ENCODE measurements around the gene AP1G2.

Gene AP1G2

DNA sequence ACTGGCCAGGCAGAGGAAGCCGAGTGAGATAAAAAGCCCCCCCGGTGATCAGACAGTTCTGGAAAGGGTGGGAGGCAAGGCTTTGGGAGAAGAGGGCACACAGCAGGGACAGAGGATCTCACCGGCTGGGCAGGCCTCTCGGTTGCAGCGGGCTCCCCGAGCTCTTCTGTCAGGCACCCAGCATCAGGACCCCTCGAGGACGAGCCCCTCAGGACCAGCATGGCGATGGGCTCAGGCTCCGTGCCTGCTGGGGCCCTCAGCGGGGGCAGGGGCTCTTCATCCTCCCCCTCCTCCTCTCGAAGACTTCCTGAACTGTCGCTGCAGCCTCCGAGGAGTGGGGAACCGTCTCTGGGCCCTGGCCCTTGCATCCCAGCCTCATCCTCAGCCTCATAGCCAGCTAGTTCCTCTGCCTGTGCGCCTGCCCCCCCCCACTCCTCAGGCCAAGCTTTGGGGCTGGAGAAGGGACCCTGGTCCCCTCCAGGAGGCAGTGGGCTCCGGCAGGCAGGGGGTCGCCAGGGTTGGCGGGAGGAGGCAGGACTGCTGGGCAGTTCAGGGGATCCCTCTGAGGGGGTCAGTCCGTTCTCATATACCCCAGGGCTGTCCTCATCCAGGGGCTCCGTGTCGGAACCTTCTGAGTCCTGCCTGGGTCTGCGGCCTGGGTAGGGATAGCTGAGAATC lies 3.4 kb upstream of the AP1G2 start:
- DNase-seq (ENCODE audit: low read depth): no peak

DNA sequence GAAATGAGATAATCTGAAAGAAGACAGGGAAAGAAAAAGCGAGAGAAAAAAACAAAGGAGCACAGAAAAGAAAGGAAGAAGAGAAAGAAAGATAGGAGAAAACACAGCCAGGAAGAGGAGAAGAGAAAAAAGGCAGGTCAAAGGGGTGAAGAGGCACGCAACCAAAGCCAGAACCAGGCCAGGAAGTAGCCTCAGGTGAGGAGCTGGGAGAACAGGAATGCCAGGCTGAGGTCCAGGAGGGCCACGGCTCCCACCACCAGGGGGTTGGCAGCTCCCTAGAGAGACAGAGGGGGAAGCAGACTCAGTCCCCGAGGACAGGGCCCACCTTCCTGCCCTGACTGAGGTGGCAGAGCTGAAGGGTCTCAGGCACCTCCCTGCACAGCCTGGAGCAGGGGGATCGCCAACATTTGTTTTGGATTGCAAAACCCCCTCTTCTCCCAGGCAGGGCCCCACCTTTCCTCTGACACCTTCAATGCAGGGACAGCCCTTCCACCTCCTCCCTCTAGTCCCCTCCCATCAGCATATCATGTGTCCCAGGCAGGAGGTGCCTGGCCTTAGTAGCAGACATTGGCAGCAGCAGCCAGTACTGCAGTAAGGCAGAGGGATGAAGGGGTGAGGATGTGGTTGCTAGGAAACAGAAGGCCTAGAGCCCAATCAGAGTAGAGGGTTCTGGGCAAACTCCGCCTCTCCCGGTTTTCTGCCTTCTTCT lies 2.0 kb upstream of the AP1G2 start:
- no peak for DNase-seq (ENCODE audit: low read depth)

- DNase-seq (ENCODE audit: low read depth): no peak
Observed at GRCh38 chr14:23568600-23569331, 1.2 kb upstream of the AP1G2 start.

GRCh38 chr14:23568021-23568599 lies 519 bp upstream of the AP1G2 start:
- no peak for DNase-seq (ENCODE audit: low read depth)

DNA sequence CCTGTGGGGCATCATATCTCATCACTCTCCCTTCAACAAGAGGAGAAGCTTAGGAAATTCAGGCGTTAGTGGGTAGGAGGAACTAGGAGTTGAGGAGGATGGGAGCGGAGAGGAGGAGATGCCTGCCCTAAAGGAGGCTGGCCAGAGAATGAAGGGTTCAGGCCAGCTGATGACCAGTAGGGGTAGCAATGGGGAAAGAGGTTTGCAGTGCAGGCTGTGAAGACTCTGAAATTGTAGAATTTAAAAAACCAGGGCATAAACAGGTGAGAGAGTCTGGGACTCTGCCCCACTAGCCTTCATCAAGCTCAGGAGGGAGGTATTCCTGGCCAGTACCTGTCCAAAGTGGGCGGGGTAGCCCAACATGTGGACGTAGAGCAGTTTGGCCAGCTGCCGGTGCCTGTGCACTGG lies 809 bp downstream of the AP1G2 start:
- DNase-seq (ENCODE audit: low read depth): no peak

- no peak for DNase-seq (ENCODE audit: low read depth)
Observed at GRCh38 chr14:23566112-23566777, 1.3 kb downstream of the AP1G2 start.

GRCh38 chr14:23565626-23566025 lies 2.0 kb downstream of the AP1G2 start:
- no peak for DNase-seq (ENCODE audit: low read depth)

- no peak for DNase-seq (ENCODE audit: low read depth)
Observed at GRCh38 chr14:23564876-23565275, 2.7 kb downstream of the AP1G2 start.

DNA sequence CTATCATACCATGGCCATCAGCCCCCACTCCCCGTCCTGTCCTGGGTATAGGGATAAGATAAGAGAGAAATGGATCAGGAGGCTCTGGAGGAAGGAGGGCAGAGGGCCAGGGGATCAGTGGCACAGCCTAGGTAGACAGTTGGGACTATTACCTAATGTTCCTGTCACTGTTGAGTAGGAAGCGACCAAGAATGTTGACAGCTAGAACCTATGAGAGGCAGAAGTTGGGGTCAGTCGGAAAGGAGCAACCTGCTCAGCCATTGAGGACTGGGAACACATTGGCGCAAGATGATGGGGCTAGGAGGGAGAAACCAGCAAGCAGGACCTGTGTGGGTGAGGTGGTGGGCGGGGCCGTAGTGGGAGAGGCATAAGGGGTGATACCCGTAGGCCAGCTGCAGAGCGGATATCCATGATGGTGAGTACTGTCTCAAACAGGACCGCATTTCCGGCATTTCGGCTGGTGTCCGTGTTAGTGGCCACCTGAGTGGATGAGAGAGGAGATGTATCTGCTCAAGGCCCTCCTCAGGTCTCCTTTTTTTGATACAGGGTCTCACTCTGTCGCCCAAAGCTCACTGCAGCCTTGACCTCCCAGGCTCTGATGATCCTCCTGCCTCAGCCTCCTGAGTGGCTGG lies 3.3 kb downstream of the AP1G2 start:
- no peak for DNase-seq (ENCODE audit: low read depth)

GRCh38 chr14:23563473-23564180 lies 4.0 kb downstream of the AP1G2 start:
- DNase-seq (ENCODE audit: low read depth): no peak

DNA sequence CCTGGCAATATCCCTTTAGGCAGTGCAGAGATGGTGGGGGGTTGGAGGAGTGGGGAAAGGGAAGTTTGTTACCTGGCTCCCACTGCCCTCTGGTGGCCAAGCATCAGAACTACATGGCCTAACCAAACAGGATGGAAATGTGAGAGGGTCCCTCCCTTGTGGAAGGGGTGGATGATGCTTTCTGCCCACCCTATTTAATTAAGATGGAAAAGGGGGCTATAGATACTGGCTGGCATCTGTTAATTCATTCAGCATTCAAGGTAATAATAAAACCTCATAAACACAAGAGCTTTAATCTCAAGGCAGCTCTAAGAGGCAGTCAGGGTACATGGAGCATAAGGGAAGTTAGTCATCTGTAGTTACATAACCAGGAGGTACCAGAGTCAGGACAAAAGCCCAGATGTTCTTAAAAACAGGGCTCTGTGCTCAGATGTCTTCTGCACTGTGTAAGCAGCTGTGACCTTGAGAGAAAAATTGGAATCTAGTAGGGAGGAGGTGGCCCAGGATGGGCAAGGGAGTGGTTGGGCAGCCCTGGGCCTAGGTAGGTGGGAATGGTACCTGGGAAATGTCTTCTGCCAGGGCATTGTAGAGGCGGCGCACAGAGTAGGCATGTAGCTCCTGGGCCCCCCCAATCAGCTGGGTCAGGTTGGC lies 4.6 kb downstream of the AP1G2 start:
- peak; percentile 45 for DNase-seq (ENCODE audit: low read depth)

DNA sequence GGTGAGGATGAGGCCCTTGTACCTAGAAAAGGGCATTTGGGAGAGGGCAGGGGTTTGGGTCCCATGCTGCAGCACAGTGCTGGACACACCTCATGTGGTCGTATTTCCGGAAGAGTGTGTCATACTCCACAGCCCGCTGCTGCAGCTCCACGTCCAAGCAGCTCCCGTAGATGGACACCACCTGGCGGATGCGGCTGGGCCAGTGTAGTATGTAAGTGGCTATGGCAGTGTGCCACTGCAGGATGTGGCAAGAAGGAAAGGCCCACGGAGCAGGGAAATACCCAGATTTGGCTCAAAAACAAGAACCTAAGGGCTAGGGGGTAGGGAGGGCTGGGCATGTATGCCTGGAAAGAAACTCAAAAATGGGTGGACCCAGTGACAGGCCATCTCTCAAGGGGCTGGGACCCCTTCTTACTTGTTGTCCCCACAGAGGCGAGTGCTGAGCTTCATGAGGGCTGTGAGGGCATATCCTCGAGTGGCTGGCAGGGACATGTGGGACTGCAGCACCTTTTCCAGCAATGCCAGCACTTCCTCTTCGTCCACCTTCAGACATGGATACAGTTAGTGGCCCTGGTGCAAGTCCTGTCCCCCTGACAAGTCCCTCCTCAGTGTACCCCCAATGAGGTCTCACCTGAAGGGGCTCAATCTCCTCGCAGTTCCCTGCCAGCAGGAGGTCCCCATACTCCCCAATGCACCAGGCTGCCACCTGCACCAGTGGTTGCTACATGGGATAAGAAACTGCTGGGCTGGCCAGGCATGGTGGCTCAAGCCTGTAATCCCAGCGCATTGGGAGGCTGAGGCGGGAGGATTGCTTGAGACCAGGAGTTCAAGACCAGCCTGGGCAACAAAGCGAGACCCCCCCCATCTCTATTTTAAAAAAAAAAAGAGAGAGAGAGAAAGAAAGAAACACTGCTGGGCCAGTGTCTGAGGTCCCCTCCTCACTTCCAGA lies 5.4 kb downstream of the AP1G2 start:
- DNase-seq (ENCODE audit: low read depth): no peak

GRCh38 chr14:23561259-23561658 lies 6.3 kb downstream of the AP1G2 start:
- DNase-seq (ENCODE audit: low read depth): no peak

DNA sequence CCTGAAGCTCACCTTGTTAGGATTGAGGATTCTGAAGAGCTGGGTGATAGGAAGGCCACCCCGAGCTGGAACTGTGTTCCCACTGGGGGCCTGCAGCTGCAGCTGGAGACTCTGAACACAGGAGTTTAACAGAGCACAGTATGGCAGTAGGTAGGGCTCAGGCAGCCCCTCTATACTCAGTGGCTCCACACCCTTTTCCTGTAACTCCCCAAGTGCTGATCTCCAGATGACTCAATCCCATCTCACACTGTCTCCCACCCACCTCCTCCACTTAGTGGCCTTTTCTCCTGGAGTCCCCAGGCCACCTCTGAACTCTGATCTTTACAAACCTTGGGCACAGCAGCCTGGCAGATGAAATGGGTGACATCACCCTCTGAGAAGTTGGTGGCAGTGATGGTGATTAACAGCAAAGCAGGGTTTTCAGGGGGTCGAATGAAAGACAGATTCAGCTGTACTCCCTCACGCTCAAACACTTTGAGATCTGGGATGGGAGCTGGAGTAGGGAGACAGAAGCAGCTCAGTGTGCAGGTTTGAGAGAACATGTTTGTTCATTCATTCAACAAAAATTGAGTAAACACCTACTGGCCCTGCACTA lies 7.6 kb downstream of the AP1G2 start:
- DNase-seq (ENCODE audit: low read depth): no peak

DNA sequence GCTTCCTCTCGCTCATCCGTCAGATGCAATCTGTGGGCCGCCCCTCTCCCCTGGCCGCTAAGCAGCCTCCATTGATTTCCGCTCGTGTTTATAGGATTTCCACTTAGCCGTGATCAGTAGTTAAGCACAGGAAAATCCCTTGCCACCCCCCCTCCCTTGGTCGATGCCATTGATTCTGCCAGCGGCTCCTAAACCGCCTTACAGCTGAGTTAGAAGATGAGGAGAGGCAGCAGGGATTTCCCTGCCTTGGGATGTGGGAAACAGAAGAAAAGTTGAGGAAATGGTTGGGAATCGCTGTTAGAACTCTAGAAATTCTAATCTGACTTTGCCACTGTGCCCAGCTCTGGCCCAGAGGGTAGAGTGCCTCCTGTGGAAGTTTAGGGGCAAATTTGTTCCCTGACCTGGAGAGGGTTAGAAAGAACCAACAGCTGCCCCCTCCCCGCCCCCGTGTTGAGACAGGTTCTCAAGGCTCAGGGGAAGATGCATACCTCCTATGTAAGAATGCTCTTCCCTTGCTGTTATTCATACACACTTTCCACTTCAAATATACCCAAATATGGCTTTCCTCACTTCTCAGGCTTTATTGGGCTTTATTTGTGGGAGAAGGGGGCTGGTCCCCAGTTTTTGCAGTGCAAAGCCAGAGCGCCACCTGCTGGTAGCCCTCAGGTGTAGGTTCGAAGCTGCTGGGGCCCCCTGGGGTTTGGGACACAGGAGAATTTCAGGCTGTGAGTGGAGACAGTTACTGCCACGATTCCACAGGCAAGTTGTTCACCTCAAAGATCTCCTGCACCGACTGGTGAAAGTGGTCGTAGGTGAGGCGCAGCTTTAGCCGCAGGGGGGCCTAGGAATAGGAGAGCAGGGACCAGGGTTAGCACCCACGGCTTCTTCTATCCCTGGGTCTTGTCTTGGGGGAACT lies 8.3 kb downstream of the AP1G2 start:
- peak; percentile 61 for DNase-seq (ENCODE audit: low read depth)

- DNase-seq (ENCODE audit: low read depth): no peak
Observed at GRCh38 chr14:23558346-23559009, 9.1 kb downstream of the AP1G2 start.

- no peak for DNase-seq (ENCODE audit: low read depth)
Observed at GRCh38 chr14:23557946-23558345, 9.6 kb downstream of the AP1G2 start.
